Endothelial cell of umbilical vein (primary cell): ENCODE measurements around the gene GALNT14. TPM values are rescaled to one million over a fixed set of nuclear protein-coding genes. Genes with fewer than 3 reads are reported as not detected.

Source experiments
- BruUV-seq: library from RNA; stranded (reverse); fragments of 400-500 nt; replicated peaks from 2 replicates; lab custom pipeline; 2021; lab: Mats Ljungman, UMichigan
- CTCF ChIA-PET: fragments of 300-600, 350-600 bp; sonication (Branson Sonifier 250); formaldehyde crosslinking; loops from one replicate; lab custom pipeline; 2021; ENCODE audit warnings: antibody characterized with exemption, inconsistent platforms; lab: Charles Lee
- POLR2A ChIA-PET: fragments of 300-600, 350-600 bp; sonication (Branson Sonifier 250); formaldehyde crosslinking; loops from one replicate; lab custom pipeline; 2021; ENCODE audit warnings: antibody characterized with exemption, inconsistent platforms; lab: Charles Lee
- DNase-seq: peaks from one replicate; pipeline ENCODE4 v3.0.0-alpha.2; 2011; ENCODE audit warnings: low read depth, low spot score
- FAIRE-seq: peaks from 2 replicates; lab custom pipeline; 2011; peaks lifted over from hg19 to GRCh38; lab: Jason Lieb, UNC
- H2AFZ ChIP-seq: 2 replicates; pipeline ENCODE4 v1.6.0; 2012; ENCODE audit warnings: low read depth, low read length, control low read depth, inconsistent platforms
- H3K27ac ChIP-seq: 2 replicates; pipeline ENCODE4 v1.5.1; 2011; ENCODE audit warnings: low read depth, mild to moderate bottlenecking, control low read depth, low read length, moderate library complexity; ENCODE audit not compliant: insufficient read depth
- H3K27me3 ChIP-seq, 2 experiments: 2 replicates each; pipeline versions ENCODE4 v1.6.0 to v1.6.1; 2011; ENCODE audit warnings: low read length in 2 of 2, mixed read lengths in 1 of 2; ENCODE audit not compliant: control insufficient read depth in 2 of 2, insufficient read depth in 2 of 2
- H3K36me3 ChIP-seq, 2 experiments: 2 replicates in 1 of 2; 3 replicates in 1 of 2; pipeline ENCODE4 v1.5.1; 2011; ENCODE audit warnings: low read length in 2 of 2, mild to moderate bottlenecking in 1 of 2, moderate library complexity in 1 of 2; ENCODE audit not compliant: control insufficient read depth in 2 of 2, insufficient read depth in 2 of 2; ENCODE audit errors: extremely low read depth in 1 of 2
- H3K4me1 ChIP-seq: 3 replicates; pipeline ENCODE4 v1.5.1; 2011; ENCODE audit warnings: mild to moderate bottlenecking, low read length; ENCODE audit not compliant: control insufficient read depth, insufficient read depth; ENCODE audit errors: extremely low read depth
- H3K4me2 ChIP-seq: 2 replicates; pipeline ENCODE4 v1.6.1; 2011; ENCODE audit warnings: low read length, control low read depth, mixed read lengths; ENCODE audit not compliant: insufficient read depth
- H3K4me3 ChIP-seq, 3 experiments: fragments of 200-600 bp in 1 of 3; sonication (generic), shearing (Covaris generic) in 1 of 3; replicated peaks in 1 of 3; 2 replicates each; pipeline ENCODE4 v1.5.1; 2011 to 2016; ENCODE audit warnings: control low read depth in 3 of 3, low read length in 3 of 3, mild to moderate bottlenecking in 2 of 3, inconsistent platforms in 1 of 3, low read depth in 1 of 3, moderate library complexity in 1 of 3; ENCODE audit not compliant: insufficient read depth in 1 of 3
- H3K79me2 ChIP-seq: 2 replicates; pipeline ENCODE4 v1.6.0; 2012; ENCODE audit warnings: low read length, inconsistent platforms; ENCODE audit not compliant: control insufficient read depth, insufficient read depth
- H3K9ac ChIP-seq: replicated peaks from 2 replicates; pipeline ENCODE3; 2011; ENCODE audit warnings: low read length, control low read depth; ENCODE audit not compliant: insufficient read depth; ENCODE audit errors: extremely low read depth
- H3K9me1 ChIP-seq: replicated peaks from 3 replicates; pipeline ENCODE4 v1.6.0; 2011; ENCODE audit warnings: mild to moderate bottlenecking, low read length; ENCODE audit not compliant: control insufficient read depth, insufficient read depth; ENCODE audit errors: extremely low read depth
- H3K9me3 ChIP-seq: replicated peaks from 2 replicates; pipeline ENCODE4 v1.5.1; 2012; ENCODE audit warnings: low read length, inconsistent platforms; ENCODE audit not compliant: control insufficient read depth, insufficient read depth
- H4K20me1 ChIP-seq: replicated peaks from 2 replicates; pipeline ENCODE3; 2011; ENCODE audit warnings: mild to moderate bottlenecking, low read length; ENCODE audit not compliant: control insufficient read depth, insufficient read depth; ENCODE audit errors: extremely low read depth
- CTCF ChIP-seq, 2 donors: IDR thresholded peaks; 1 replicate in 1 of 2; 2 replicates in 1 of 2; pipeline ENCODE4 v1.5.1; 2011; ENCODE audit warnings: low read length in 2 of 2, mild to moderate bottlenecking in 2 of 2, moderate library complexity in 2 of 2, control low read depth in 1 of 2, inconsistent platforms in 1 of 2, low read depth in 1 of 2; ENCODE audit not compliant: insufficient read depth in 1 of 2; ENCODE audit errors: extremely low read depth in 1 of 2
- EZH2 ChIP-seq: IDR thresholded peaks from 2 replicates; pipeline ENCODE4 v1.6.1; 2012; ENCODE audit warnings: borderline replicate concordance, low read depth, mild to moderate bottlenecking, moderate library complexity, low read length, inconsistent platforms; ENCODE audit not compliant: severe bottlenecking
- FOS ChIP-seq: IDR thresholded peaks from 2 replicates; pipeline ENCODE4 v1.6.1; 2011; ENCODE audit warnings: mild to moderate bottlenecking, low read length, moderate library complexity, borderline replicate concordance; ENCODE audit not compliant: insufficient read depth
- GATA2 ChIP-seq: IDR thresholded peaks from 2 replicates; pipeline ENCODE4 v1.7.0; 2011; ENCODE audit warnings: low read depth, mild to moderate bottlenecking, moderate library complexity, mixed read lengths, low read length; ENCODE audit not compliant: insufficient read length, insufficient read depth
- JUN ChIP-seq: IDR thresholded peaks from 2 replicates; pipeline ENCODE4 v1.6.1; 2011; ENCODE audit warnings: borderline replicate concordance, low read depth; ENCODE audit not compliant: insufficient read length, insufficient read depth
- MAX ChIP-seq: IDR thresholded peaks from 2 replicates; pipeline ENCODE4 v1.6.1; 2011; ENCODE audit not compliant: insufficient read depth, insufficient read length
- MYC ChIP-seq: IDR thresholded peaks from one replicate; pipeline ENCODE4 v1.6.1; 2011; ENCODE audit warnings: mild to moderate bottlenecking, low read depth, low read length
- POLR2A ChIP-seq: IDR thresholded peaks from 2 replicates; pipeline ENCODE4 v1.6.1; 2012; ENCODE audit warnings: low read depth, mild to moderate bottlenecking, control low read depth, low read length
- POLR2AphosphoS5 ChIP-seq: IDR thresholded peaks from 2 replicates; pipeline ENCODE4 v1.6.1; 2012; ENCODE audit warnings: low read depth, mild to moderate bottlenecking, control low read depth, low read length, moderate library complexity; ENCODE audit not compliant: insufficient read depth
- dilution Hi-C: fragments of 300-500 bp; cut with MboI; formaldehyde crosslinking; loops from one replicate; pipeline ENCODE4 v1.15.0; 2019; ENCODE audit warnings: low sequenced_read_pairs; ENCODE audit not compliant: extremely low pct_ligation_motif_present
- intact Hi-C: fragments of 100-400 bp; cut with micrococcal nuclease; formaldehyde crosslinking; loops from one replicate; pipeline ENCODE4 v1.10.0; 2022
- polyA plus RNA-seq, 4 experiments: library from polyadenylated mRNA; depleted of rRNA in 3 of 4; stranded (reverse) in 3 of 4; unstranded in 1 of 4; fragments of >200 nt; gene quantifications; 2 replicates each; pipeline versions ENCODE4 v1.2.1 to v1.2.3, GENCODE V29; 2011 to 2012; ENCODE audit warnings: missing spikeins in 1 of 4
- total RNA-seq: library from RNA; stranded (reverse); gene quantifications from 2 replicates; pipeline ENCODE4 v1.2.3, GENCODE V29; 2021

GALNT14 gene
- total and polyA plus RNA-seq, 2 donors (not counting 3 experiments of a cell fraction or from before 2014, with no cell fraction given) = 0.04 to 0.40 TPM

- H3K27ac ChIP-seq = no peak overlapping the region
- H3K4me1 ChIP-seq = no peaks in the 10 kb centered on the region
- no peaks in the 10 kb centered on the region for H3K9me1 ChIP-seq
- no peak overlapping the region for H3K4me3 ChIP-seq
- no TSS peak for BruUV-seq
- H2AFZ ChIP-seq = no peak overlapping the region
- H3K9ac ChIP-seq = no peak overlapping the region
- no peaks in the 10 kb centered on the region for H3K36me3 ChIP-seq
- H3K4me2 ChIP-seq = no peak overlapping the region
- no peak for DNase-seq
- intact Hi-C loops = no loop called here
- dilution Hi-C loops = no loop called here
- no peaks in the 10 kb centered on the region for H3K79me2 ChIP-seq
- TF ChIP-seq MYC = no peak
- no peak for TF ChIP-seq CTCF (IDR thresholded peaks at IDR 0.05; ENCODE audit: extremely low read depth in 1 of 2, insufficient read depth in 1 of 2, low read depth in 1 of 2, low read length in 2 of 2)
- TF ChIP-seq FOS = no peak
- TF ChIP-seq POLR2A = no peak
- no peak for TF ChIP-seq GATA2
- no peak for TF ChIP-seq JUN
- no peak for TF ChIP-seq EZH2
- no peak for TF ChIP-seq POLR2AphosphoS5
- no peak for TF ChIP-seq MAX
- POLR2A ChIA-PET = no interaction called here
- H3K27me3 ChIP-seq = no peaks in the 10 kb centered on the region
- no peak for FAIRE-seq
- CTCF ChIA-PET = no interaction called here
- H4K20me1 ChIP-seq = no peaks in the 10 kb centered on the region
- H3K9me3 ChIP-seq = peaks cover 4% of the 10 kb centered on the region
Observed at GRCh38 chr2:30914456-30914855, 223.8 kb downstream of the GALNT14 start.
